HepG2 (cell line): Measurements from ENCODE around the gene LMAN2L. TPM values are rescaled to one million over a fixed set of nuclear protein-coding genes. Genes with fewer than 3 reads are reported as not detected.

Experiments
- CREBL2 ChIP-seq: sonication (generic); formaldehyde crosslinking; IDR thresholded peaks from 2 replicates; pipeline ENCODE4 v1.8.1; 2023; ENCODE audit warnings: missing genetic modification reagents, mild to moderate bottlenecking, borderline replicate concordance
- CTCF ChIP-seq: sonication (generic); formaldehyde crosslinking; IDR thresholded peaks from 2 replicates; pipeline ENCODE4 v1.5.0; 2020; ENCODE audit warnings: mild to moderate bottlenecking, missing genetic modification reagents, moderate library complexity
- GFI1 ChIP-seq: sonication (generic); formaldehyde crosslinking; IDR thresholded peaks from 2 replicates; pipeline ENCODE4 v1.5.0; 2020; ENCODE audit warnings: missing genetic modification reagents, mild to moderate bottlenecking, borderline replicate concordance
- PRDM10 ChIP-seq: sonication (generic); formaldehyde crosslinking; IDR thresholded peaks from 2 replicates; pipeline ENCODE4 v1.4.0; 2020; ENCODE audit warnings: low read depth, missing genetic modification reagents
- RBFOX2 ChIP-seq: fragments of 200-400 bp; formaldehyde crosslinking; IDR thresholded peaks from 2 replicates; pipeline ENCODE4 v1.6.1; 2017; ENCODE audit warnings: low read depth, mild to moderate bottlenecking, low read length
- SP1 ChIP-seq, 2 experiments: fragments of 450-650 bp in 1 of 2; sonication (generic) in 1 of 2; formaldehyde crosslinking in 1 of 2; IDR thresholded peaks; 2 replicates each; pipeline versions ENCODE4 v1.4.0 to v1.6.1; 2016 to 2020; ENCODE audit warnings: missing genetic modification reagents in 1 of 2
- TAF15 ChIP-seq: fragments of 200-400 bp; formaldehyde crosslinking; IDR thresholded peaks from one replicate; pipeline ENCODE4 v1.6.1; 2018; ENCODE audit warnings: mild to moderate bottlenecking, low read depth, low read length; ENCODE audit not compliant: poor library complexity, severe bottlenecking
- ZBTB10 ChIP-seq: sonication (generic); formaldehyde crosslinking; IDR thresholded peaks from 2 replicates; pipeline ENCODE4 v1.4.0; 2020; ENCODE audit warnings: missing genetic modification reagents, borderline replicate concordance
- ZBTB7B ChIP-seq: sonication (generic); formaldehyde crosslinking; IDR thresholded peaks from 2 replicates; pipeline ENCODE4 v1.4.0; 2020; ENCODE audit warnings: missing genetic modification reagents
- ZFP36L2 ChIP-seq: sonication (generic); formaldehyde crosslinking; IDR thresholded peaks from 2 replicates; pipeline ENCODE4 v1.4.0; 2020; ENCODE audit warnings: missing genetic modification reagents
- ZNF496 ChIP-seq: sonication (generic); formaldehyde crosslinking; IDR thresholded peaks from 2 replicates; pipeline ENCODE4 v1.8.1; 2023; ENCODE audit warnings: mild to moderate bottlenecking, moderate library complexity, missing genetic modification reagents; ENCODE audit not compliant: insufficient replicate concordance
- ZNF772 ChIP-seq: sonication (generic); formaldehyde crosslinking; IDR thresholded peaks from 2 replicates; pipeline ENCODE4 v1.5.0; 2020; ENCODE audit warnings: mild to moderate bottlenecking, missing genetic modification reagents
- polyA plus RNA-seq, 8 experiments: library from polyadenylated mRNA; depleted of rRNA in 3 of 8; stranded (reverse) in 7 of 8; unstranded in 1 of 8; fragments of >200 nt; fragmentation: Illumina TruSeq in 4 of 8; extraction: Trizol in 4 of 8; gene quantifications; 2 replicates each; pipeline versions ENCODE4 v1.2.1 to v1.2.3, GENCODE V29; 2011 to 2016; ENCODE audit warnings: low read depth in 4 of 8, missing spikeins in 1 of 8, mixed read lengths in 1 of 8; ENCODE audit not compliant: insufficient read depth in 1 of 8
- total RNA-seq, 5 experiments: library from RNA; depleted of rRNA; stranded (reverse); fragments of >200 nt; fragmentation: Illumina TruSeq; extraction: Trizol; gene quantifications; 2 replicates each; pipeline ENCODE4 v1.2.3, GENCODE V29; 2016; ENCODE audit warnings: low read depth in 1 of 5
- TF ChIP-seq, protein P1 (sequence below): sonication (generic); formaldehyde crosslinking; IDR thresholded peaks from 2 replicates; pipeline ENCODE4 v1.4.0; 2020; ENCODE audit warnings: missing genetic modification reagents

LMAN2L gene
- total and polyA plus RNA-seq, 2 of the 13 experiments (the other 11 are each of a cell fraction or from before 2014, with no cell fraction given), result 39.1 to 57.9 TPM

GRCh38 chr2:96760036-96760985 lies 20.4 kb upstream of the LMAN2L start, which contains the start of gene CNNM4 (continued):
- TF ChIP-seq ZBTB10 (CRISPR knock-in tag), result no peak
- TF ChIP-seq CREBL2 (CRISPR knock-in tag), result no peak
- no peak for TF ChIP-seq ZNF496
- TF ChIP-seq SP1 (IDR thresholded peaks at IDR 0.05), result no peak
- peak; percentile 43; the same call in 1 of the 2 replicates for TF ChIP-seq SP1 (CRISPR knock-in tag; IDR thresholded peaks at IDR 0.05)
- 0 out of 2 replicates have a peak, but pooled peaks have one; percentile 47 for TF ChIP-seq GFI1 (CRISPR knock-in tag)
- no peak for TF ChIP-seq TAF15
- TF ChIP-seq PRDM10 (CRISPR knock-in tag), result 0 out of 2 replicates have a peak, but pooled peaks have one; percentile 50
- peak; percentile 57 for TF ChIP-seq CTCF (CRISPR knock-in tag)
- TF ChIP-seq ZBTB7B (CRISPR knock-in tag), result 0 out of 2 replicates have a peak, but pooled peaks have one; percentile 7
- TF ChIP-seq ZFP36L2 (CRISPR knock-in tag), result no peak
- TF ChIP-seq, protein P1, sequence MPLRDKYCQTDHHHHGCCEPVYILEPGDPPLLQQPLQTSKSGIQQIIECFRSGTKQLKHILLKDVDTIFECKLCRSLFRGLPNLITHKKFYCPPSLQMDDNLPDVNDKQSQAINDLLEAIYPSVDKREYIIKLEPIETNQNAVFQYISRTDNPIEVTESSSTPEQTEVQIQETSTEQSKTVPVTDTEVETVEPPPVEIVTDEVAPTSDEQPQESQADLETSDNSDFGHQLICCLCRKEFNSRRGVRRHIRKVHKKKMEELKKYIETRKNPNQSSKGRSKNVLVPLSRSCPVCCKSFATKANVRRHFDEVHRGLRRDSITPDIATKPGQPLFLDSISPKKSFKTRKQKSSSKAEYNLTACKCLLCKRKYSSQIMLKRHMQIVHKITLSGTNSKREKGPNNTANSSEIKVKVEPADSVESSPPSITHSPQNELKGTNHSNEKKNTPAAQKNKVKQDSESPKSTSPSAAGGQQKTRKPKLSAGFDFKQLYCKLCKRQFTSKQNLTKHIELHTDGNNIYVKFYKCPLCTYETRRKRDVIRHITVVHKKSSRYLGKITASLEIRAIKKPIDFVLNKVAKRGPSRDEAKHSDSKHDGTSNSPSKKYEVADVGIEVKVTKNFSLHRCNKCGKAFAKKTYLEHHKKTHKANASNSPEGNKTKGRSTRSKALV (CRISPR knock-in tag), result 0 out of 2 replicates have a peak, but pooled peaks have one; percentile 59
- TF ChIP-seq ZNF772, result peak; percentile 87
- peak; percentile 50 for TF ChIP-seq RBFOX2
